H9 (cell line): ENCODE data around the gene RUVBL1. TPM values are rescaled to one million over a fixed set of nuclear protein-coding genes. Genes with fewer than 3 reads are reported as not detected.

Source experiments
- DNase-seq: peaks from one replicate; pipeline ENCODE4 v3.0.0-alpha.2; 2017
- H2AFZ ChIP-seq: one replicate; pipeline ENCODE4 v1.6.1; 2013; ENCODE audit warnings: mild to moderate bottlenecking, low read length, control low read depth, moderate library complexity
- H2AK5ac ChIP-seq: 2 replicates; pipeline ENCODE4 v1.6.1; 2013; ENCODE audit warnings: low read length, control low read depth, mixed read lengths; ENCODE audit not compliant: insufficient read length
- H2BK120ac ChIP-seq: one replicate; pipeline ENCODE4 v1.6.1; 2013; ENCODE audit warnings: low read depth, mild to moderate bottlenecking, low read length, control low read depth, inconsistent platforms; ENCODE audit not compliant: poor library complexity, severe bottlenecking
- H2BK12ac ChIP-seq: 2 replicates; pipeline ENCODE4 v1.6.1; 2013; ENCODE audit warnings: low read length, control low read depth, mixed read lengths, low read depth; ENCODE audit not compliant: insufficient read length
- H2BK15ac ChIP-seq: 2 replicates; pipeline ENCODE4 v1.6.1; 2013; ENCODE audit warnings: low read depth, low read length, control low read depth
- H2BK20ac ChIP-seq: one replicate; pipeline ENCODE4 v1.6.1; 2013; ENCODE audit warnings: low read depth, mild to moderate bottlenecking, low read length, control low read depth, inconsistent platforms; ENCODE audit not compliant: poor library complexity, severe bottlenecking
- H2BK5ac ChIP-seq: 2 replicates; pipeline ENCODE4 v1.6.1; 2013; ENCODE audit warnings: low read length, control low read depth, mixed read lengths; ENCODE audit not compliant: insufficient read length
- H3K14ac ChIP-seq: 2 replicates; pipeline ENCODE4 v1.6.1; 2013; ENCODE audit warnings: low read length, control low read depth; ENCODE audit not compliant: insufficient read depth
- H3K18ac ChIP-seq: 2 replicates; pipeline ENCODE4 v1.6.1; 2013; ENCODE audit warnings: low read depth, mild to moderate bottlenecking, mixed read lengths, low read length, control low read depth; ENCODE audit not compliant: insufficient read length
- H3K23ac ChIP-seq: 2 replicates; pipeline ENCODE4 v1.6.1; 2013; ENCODE audit warnings: low read length, control low read depth, mixed read lengths, low read depth; ENCODE audit not compliant: insufficient read length
- H3K23me2 ChIP-seq: 2 replicates; pipeline ENCODE4 v1.6.1; 2013; ENCODE audit warnings: low read depth, mild to moderate bottlenecking, mixed read lengths, low read length, control low read depth; ENCODE audit not compliant: insufficient read length, poor library complexity, severe bottlenecking
- H3K27ac ChIP-seq: 2 replicates; pipeline ENCODE4 v1.5.1; 2013; ENCODE audit warnings: low read length, control low read depth, mixed read lengths, low read depth; ENCODE audit not compliant: insufficient read length
- H3K27me3 ChIP-seq: 2 replicates; pipeline ENCODE4 v1.6.1; 2013; ENCODE audit warnings: low read length, control low read depth, inconsistent platforms; ENCODE audit not compliant: insufficient read depth
- H3K4ac ChIP-seq: 2 replicates; pipeline ENCODE4 v1.6.1; 2013; ENCODE audit warnings: low read depth, mild to moderate bottlenecking, control low read depth, inconsistent platforms, low read length, moderate library complexity
- H3K4me1 ChIP-seq: 2 replicates; pipeline ENCODE4 v1.6.1; 2013; ENCODE audit warnings: low read length, control low read depth, inconsistent platforms; ENCODE audit not compliant: insufficient read depth
- H3K4me2 ChIP-seq: 2 replicates; pipeline ENCODE4 v1.6.1; 2013; ENCODE audit warnings: low read length, control low read depth, mixed read lengths; ENCODE audit not compliant: insufficient read length, insufficient read depth
- H3K56ac ChIP-seq: 2 replicates; pipeline ENCODE4 v1.6.1; 2013; ENCODE audit warnings: low read depth, mild to moderate bottlenecking, mixed read lengths, low read length, control low read depth; ENCODE audit not compliant: insufficient read length
- H3K79me1 ChIP-seq: 2 replicates; pipeline ENCODE4 v1.6.1; 2013; ENCODE audit warnings: low read depth, mild to moderate bottlenecking, moderate library complexity, low read length, control low read depth, inconsistent platforms; ENCODE audit not compliant: insufficient read depth, poor library complexity, severe bottlenecking
- H3K79me2 ChIP-seq: 2 replicates; pipeline ENCODE4 v1.6.1; 2013; ENCODE audit warnings: low read length, control low read depth, inconsistent platforms; ENCODE audit not compliant: insufficient read depth
- H3K9ac ChIP-seq: 2 replicates; pipeline ENCODE4 v1.6.1; 2013; ENCODE audit warnings: low read length, control low read depth, mixed read lengths; ENCODE audit not compliant: insufficient read length; ENCODE audit errors: extremely low read depth
- H3K9me3 ChIP-seq: one replicate; pipeline ENCODE4 v1.6.1; 2013; ENCODE audit warnings: low read depth, low read length, inconsistent platforms; ENCODE audit not compliant: control insufficient read depth
- H3T11ph ChIP-seq: one replicate; pipeline ENCODE4 v1.6.1; 2013; ENCODE audit warnings: mild to moderate bottlenecking, low read length, control low read depth, inconsistent platforms
- H4K20me1 ChIP-seq: one replicate; pipeline ENCODE4 v1.6.1; 2013; ENCODE audit not compliant: control insufficient read depth, insufficient read length, insufficient read depth
- H4K5ac ChIP-seq: 2 replicates; pipeline ENCODE4 v1.6.1; 2013; ENCODE audit warnings: low read depth, mild to moderate bottlenecking, mixed read lengths, low read length, control low read depth; ENCODE audit not compliant: insufficient read length
- H4K8ac ChIP-seq: replicated peaks from 2 replicates; pipeline ENCODE4 v1.6.1; 2013; ENCODE audit warnings: low read length, control low read depth, mixed read lengths, low read depth; ENCODE audit not compliant: insufficient read length
- H4K91ac ChIP-seq: 2 replicates; pipeline ENCODE4 v1.6.1; 2013; ENCODE audit warnings: low read depth, mild to moderate bottlenecking, moderate library complexity, mixed read lengths, low read length, control low read depth; ENCODE audit not compliant: insufficient read length
- H3K27ac Mint-ChIP-seq, 3 experiments: 2 replicates in 2 of 3; 3 replicates in 1 of 3; pipeline ENCODE4 v1.8.0; 2020 to 2021; ENCODE audit warnings: mixed read lengths in 3 of 3, mild to moderate bottlenecking in 1 of 3, moderate library complexity in 1 of 3
- H3K27me3 Mint-ChIP-seq: 2 replicates; pipeline ENCODE4 v1.8.0; 2021; ENCODE audit warnings: low read depth, mild to moderate bottlenecking, moderate library complexity, mixed read lengths
- H3K36me3 Mint-ChIP-seq, 3 experiments: 2 replicates in 2 of 3; 3 replicates in 1 of 3; pipeline ENCODE4 v1.8.0; 2020 to 2021; ENCODE audit warnings: low read depth in 3 of 3, mixed read lengths in 3 of 3; ENCODE audit not compliant: insufficient read depth in 1 of 3
- H3K4me1 Mint-ChIP-seq, 2 experiments: 2 replicates each; pipeline ENCODE4 v1.8.0; 2020; ENCODE audit warnings: mixed read lengths in 2 of 2
- H3K4me3 Mint-ChIP-seq, 2 experiments: 2 replicates in 1 of 2; 3 replicates in 1 of 2; pipeline ENCODE4 v1.8.0; 2020 to 2021; ENCODE audit warnings: mild to moderate bottlenecking in 2 of 2, mixed read lengths in 2 of 2, moderate library complexity in 1 of 2
- H3K9me3 Mint-ChIP-seq, 2 experiments: 2 replicates in 1 of 2; 3 replicates in 1 of 2; pipeline ENCODE4 v1.8.0; 2020; ENCODE audit warnings: mild to moderate bottlenecking in 2 of 2, mixed read lengths in 2 of 2, moderate library complexity in 1 of 2
- WGBS: extraction: QIAGEN DNeasy Blood & Tissue Kit; methylation state at CpG from one replicate; pipeline ENCODE4 v1.1.7; 2013; ENCODE audit warnings: missing lambda C conversion rate, low lambda C conversion rate, mixed read lengths; ENCODE audit not compliant: insufficient read length; ENCODE audit errors: extremely low coverage; 5-methylcytosine and 5-hydroxymethylcytosine counted together
- total RNA-seq: library from RNA; stranded (reverse); gene quantifications from 2 replicates; pipeline ENCODE4 v1.2.1, GENCODE V29; 2021
- TF ChIP-seq, protein P1 (sequence below): fragments of 200-600 bp; sonication (generic); conservative IDR thresholded peaks from 3 replicates; pipeline ENCODE4 v1.8.0; 2021; ENCODE audit warnings: antibody characterized with exemption, mild to moderate bottlenecking

Gene RUVBL1
- total RNA-seq, 1 experiment from 2014 or later: 99.6 TPM

DNA sequence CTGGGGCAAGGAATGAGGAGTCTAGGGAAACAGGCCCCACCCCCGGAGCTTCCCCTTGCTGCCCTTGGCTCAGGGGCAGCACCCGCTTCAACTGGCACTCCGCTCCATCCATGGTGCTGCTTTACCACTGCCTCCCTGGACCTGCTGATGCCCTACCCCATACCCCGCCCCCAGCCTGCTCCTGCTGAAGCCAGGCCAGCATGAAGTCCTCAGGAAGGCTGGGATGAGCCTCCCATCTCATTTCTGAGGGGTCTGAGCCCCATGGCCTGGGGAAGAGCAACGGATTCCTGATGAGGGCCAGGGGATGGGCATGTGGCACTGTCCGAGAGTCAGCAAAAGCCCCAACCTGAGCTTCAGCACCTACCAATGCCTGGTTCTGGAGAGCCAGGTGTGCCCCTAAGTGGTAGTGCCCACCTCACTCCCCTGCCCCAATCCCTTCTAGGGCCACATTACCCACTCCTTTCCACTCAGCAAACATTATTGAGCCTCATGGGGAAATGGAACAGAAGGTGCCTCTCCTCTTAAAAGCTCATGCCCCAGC, 50.4 kb downstream of the RUVBL1 start:
- H3K36me3 Mint-ChIP-seq: peaks cover 21 to 39% (median 25%) of the 10 kb centered on the region in 3 experiments; a peak in 6 of 7 replicates
- H3K14ac ChIP-seq: no peak overlapping the region
- no peak overlapping the region for H3K56ac ChIP-seq
- no peaks in the 10 kb centered on the region for H3K9me3 ChIP-seq
- H3K9ac ChIP-seq: no peak overlapping the region
- no peak overlapping the region for H2AFZ ChIP-seq
- peaks cover 12% of the 10 kb centered on the region for H3K23me2 ChIP-seq
- H3K4me3 Mint-ChIP-seq: no peak overlapping the region
- H3K27ac Mint-ChIP-seq: no peak overlapping the region
- no peaks in the 10 kb centered on the region for H3K79me2 ChIP-seq
- H3T11ph ChIP-seq: no peak overlapping the region
- peaks cover 11 to 15% of the 10 kb centered on the region in 2 experiments for H3K4me1 Mint-ChIP-seq
- H2AK5ac ChIP-seq: no peak overlapping the region
- no peak overlapping the region for H4K91ac ChIP-seq
- H3K4me1 ChIP-seq: peaks cover 6% of the 10 kb centered on the region; the same call in 1 of the 2 replicates
- no peak overlapping the region for H4K5ac ChIP-seq
- no peak overlapping the region for H3K23ac ChIP-seq
- H3K9me3 Mint-ChIP-seq: no peaks in the 10 kb centered on the region
- WGBS: no CpG with 5 or more reads among the region's 6 CpGs
- H3K4ac ChIP-seq: no peak overlapping the region
- H3K18ac ChIP-seq: no peak overlapping the region
- DNase-seq: no peak
- TF ChIP-seq, protein P1, sequence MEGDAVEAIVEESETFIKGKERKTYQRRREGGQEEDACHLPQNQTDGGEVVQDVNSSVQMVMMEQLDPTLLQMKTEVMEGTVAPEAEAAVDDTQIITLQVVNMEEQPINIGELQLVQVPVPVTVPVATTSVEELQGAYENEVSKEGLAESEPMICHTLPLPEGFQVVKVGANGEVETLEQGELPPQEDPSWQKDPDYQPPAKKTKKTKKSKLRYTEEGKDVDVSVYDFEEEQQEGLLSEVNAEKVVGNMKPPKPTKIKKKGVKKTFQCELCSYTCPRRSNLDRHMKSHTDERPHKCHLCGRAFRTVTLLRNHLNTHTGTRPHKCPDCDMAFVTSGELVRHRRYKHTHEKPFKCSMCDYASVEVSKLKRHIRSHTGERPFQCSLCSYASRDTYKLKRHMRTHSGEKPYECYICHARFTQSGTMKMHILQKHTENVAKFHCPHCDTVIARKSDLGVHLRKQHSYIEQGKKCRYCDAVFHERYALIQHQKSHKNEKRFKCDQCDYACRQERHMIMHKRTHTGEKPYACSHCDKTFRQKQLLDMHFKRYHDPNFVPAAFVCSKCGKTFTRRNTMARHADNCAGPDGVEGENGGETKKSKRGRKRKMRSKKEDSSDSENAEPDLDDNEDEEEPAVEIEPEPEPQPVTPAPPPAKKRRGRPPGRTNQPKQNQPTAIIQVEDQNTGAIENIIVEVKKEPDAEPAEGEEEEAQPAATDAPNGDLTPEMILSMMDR: no peak
- no peak overlapping the region for H2BK15ac ChIP-seq
- no peak overlapping the region for H2BK20ac ChIP-seq
- H3K4me2 ChIP-seq: no peak overlapping the region
- no peak overlapping the region for H2BK120ac ChIP-seq
- no peak overlapping the region for H3K27ac ChIP-seq
- no peaks in the 10 kb centered on the region for H4K20me1 ChIP-seq
- H3K27me3 Mint-ChIP-seq: peaks cover 14% of the 10 kb centered on the region
- H4K8ac ChIP-seq: no peak overlapping the region
- H2BK5ac ChIP-seq: no peak overlapping the region
- no peak overlapping the region for H2BK12ac ChIP-seq
- no peaks in the 10 kb centered on the region for H3K27me3 ChIP-seq
- H3K79me1 ChIP-seq: no peaks in the 10 kb centered on the region
